HCT116 (cell line): ENCODE measurements around the gene SEMA3C. TPM values are rescaled to one million over a fixed set of nuclear protein-coding genes. Genes with fewer than 3 reads are reported as not detected.

Experiments used
- ATAC-seq: fragments of 200-7000 bp; cut with Tn5 transposase; 2 replicates; pipeline ENCODE4 v1.9.1; 2020; ENCODE audit warnings: mild to moderate bottlenecking, moderate library complexity
- BruUV-seq: library from RNA; stranded (reverse); fragments of 400-500 nt; replicated peaks from 2 replicates; lab custom pipeline; 2021; lab: Mats Ljungman, UMichigan
- CTCF ChIA-PET: fragments of 300-600 bp; sonication (Branson Sonifier 250); formaldehyde crosslinking; loops from one replicate; lab custom pipeline; 2021; ENCODE audit warnings: antibody characterized with exemption; lab: Charles Lee
- POLR2A ChIA-PET: fragments of 300-600, 350-600 bp; sonication (Branson Sonifier 250); formaldehyde crosslinking; loops from one replicate; lab custom pipeline; 2021; ENCODE audit warnings: antibody characterized with exemption; lab: Charles Lee
- RAD21 ChIA-PET, 2 experiments: fragments of 300-600 bp; sonication (Branson Sonifier 250); formaldehyde crosslinking; loops; one replicate each; lab custom pipeline; 2023; ENCODE audit warnings: low total read pairs in 2 of 2; ENCODE audit not compliant: uncharacterized antibody in 2 of 2, unreplicated experiment in 2 of 2, low non-redundant PET in 1 of 2; lab: Charles Lee
- DNase-seq: peaks from one replicate; pipeline ENCODE4 v3.0.0-alpha.2; 2010; ENCODE audit warnings: low read depth, low spot score
- H2AFZ ChIP-seq: fragments of 200-600 bp; shearing (Covaris generic), sonication (generic); 2 replicates; pipeline ENCODE4 v1.6.1; 2017; ENCODE audit warnings: low read depth, mixed run types, mixed read lengths, antibody characterized with exemption, low read length; ENCODE audit not compliant: poor library complexity, severe bottlenecking
- H3K27ac ChIP-seq: 2 replicates; pipeline ENCODE4 v1.5.1; 2012; ENCODE audit warnings: low read depth, low read length
- H3K27me3 ChIP-seq: fragments of 200-600 bp; sonication (generic); 2 replicates; pipeline ENCODE4 v1.6.1; 2016; ENCODE audit warnings: mixed run types, low read length, mixed read lengths; ENCODE audit not compliant: insufficient read depth
- H3K36me3 ChIP-seq, 2 experiments: fragments of 200-500 bp in 1 of 2; fragments of 200-600 bp in 1 of 2; sonication (Bioruptor generic) in 1 of 2; sonication (generic) in 1 of 2; 2 replicates each; pipeline versions ENCODE4 v1.5.1 to v1.6.1; 2014 to 2016; ENCODE audit warnings: low read length in 2 of 2, inconsistent platforms in 1 of 2, mixed read lengths in 1 of 2, mixed run types in 1 of 2; ENCODE audit not compliant: insufficient read depth in 2 of 2, control insufficient read depth in 1 of 2
- H3K4me1 ChIP-seq, 2 experiments: fragments of 200-600 bp in 1 of 2; sonication (generic) in 1 of 2; 2 replicates each; pipeline versions ENCODE4 v1.5.1 to v1.6.1; 2012 to 2017; ENCODE audit warnings: low read length in 2 of 2, inconsistent platforms in 1 of 2, mild to moderate bottlenecking in 1 of 2, mixed read lengths in 1 of 2, mixed run types in 1 of 2, moderate library complexity in 1 of 2; ENCODE audit not compliant: insufficient read depth in 2 of 2, control insufficient read depth in 1 of 2
- H3K4me2 ChIP-seq: fragments of 200-600 bp; sonication (generic); 2 replicates; pipeline ENCODE4 v1.6.1; 2017; ENCODE audit warnings: mixed run types, low read length, mixed read lengths
- H3K4me3 ChIP-seq, 2 experiments: fragments of 200-600 bp in 1 of 2; sonication (generic) in 1 of 2; replicated peaks in 1 of 2; 2 replicates each; pipeline ENCODE4 v1.5.1; 2011 to 2016; ENCODE audit warnings: low read length in 2 of 2, control low read depth in 1 of 2, low read depth in 1 of 2, mild to moderate bottlenecking in 1 of 2, mixed read lengths in 1 of 2, mixed run types in 1 of 2
- H3K79me2 ChIP-seq: fragments of 200-600 bp; sonication (generic); 2 replicates; pipeline ENCODE4 v1.6.1; 2017; ENCODE audit warnings: mild to moderate bottlenecking, mixed run types, low read length, moderate library complexity, mixed read lengths; ENCODE audit not compliant: insufficient read depth
- H3K9ac ChIP-seq: fragments of 200-600 bp; sonication (generic); 2 replicates; pipeline ENCODE4 v1.6.1; 2016; ENCODE audit warnings: low read length, mixed read lengths
- H3K9me2 ChIP-seq: fragments of 200-600 bp; sonication (generic), shearing (Covaris generic); 2 replicates; pipeline ENCODE4 v1.6.1; 2017; ENCODE audit warnings: mixed run types, mild to moderate bottlenecking, moderate library complexity; ENCODE audit not compliant: insufficient read depth
- H3K9me3 ChIP-seq, 2 experiments: fragments of 200-500 bp in 1 of 2; fragments of 200-600 bp in 1 of 2; sonication (Bioruptor generic) in 1 of 2; sonication (generic) in 1 of 2; 2 replicates each; pipeline ENCODE4 v1.6.1; 2014 to 2017; ENCODE audit warnings: low read length in 2 of 2, mixed read lengths in 2 of 2, inconsistent platforms in 1 of 2, low read depth in 1 of 2, mild to moderate bottlenecking in 1 of 2, mixed run types in 1 of 2, moderate library complexity in 1 of 2; ENCODE audit not compliant: control insufficient read depth in 1 of 2, insufficient read depth in 1 of 2
- H4K20me1 ChIP-seq: fragments of 200-600 bp; sonication (generic), shearing (Covaris generic); 2 replicates; pipeline ENCODE4 v1.6.1; 2017; ENCODE audit warnings: mixed run types, mild to moderate bottlenecking, moderate library complexity; ENCODE audit not compliant: insufficient read depth
- CBX3 ChIP-seq: IDR thresholded peaks from 2 replicates; pipeline ENCODE4 v1.6.1; 2012; ENCODE audit warnings: low read depth
- CEBPB ChIP-seq: IDR thresholded peaks from 2 replicates; pipeline ENCODE4 v1.6.1; 2012; ENCODE audit warnings: low read depth
- EGR1 ChIP-seq: IDR thresholded peaks from 2 replicates; pipeline ENCODE4 v1.6.1; 2012; ENCODE audit warnings: low read depth
- ELF1 ChIP-seq: IDR thresholded peaks from 2 replicates; pipeline ENCODE4 v1.6.1; 2012; ENCODE audit warnings: low read depth, borderline replicate concordance
- EZH2 ChIP-seq: fragments of 200-600 bp; sonication (generic); IDR thresholded peaks from 2 replicates; pipeline ENCODE4 v1.6.1; 2017; ENCODE audit warnings: antibody characterized with exemption, mixed run types
- EZH2phosphoT487 ChIP-seq: fragments of 200-600 bp; IDR thresholded peaks from 2 replicates; pipeline ENCODE4 v1.6.1; 2018; ENCODE audit warnings: antibody characterized with exemption, borderline replicate concordance
- MAX ChIP-seq: IDR thresholded peaks from 2 replicates; pipeline ENCODE4 v1.6.1; 2012
- POLR2A ChIP-seq: IDR thresholded peaks from 2 replicates; pipeline ENCODE4 v1.7.0; 2011; ENCODE audit warnings: borderline replicate concordance; ENCODE audit not compliant: insufficient read depth, insufficient read length; ENCODE audit errors: extremely low read depth
- SRF ChIP-seq: IDR thresholded peaks from 2 replicates; pipeline ENCODE4 v1.6.1; 2012; ENCODE audit warnings: low read depth
- TCF7L2 ChIP-seq: IDR thresholded peaks from 2 replicates; pipeline ENCODE4 v1.7.0; 2011; ENCODE audit warnings: borderline replicate concordance, inconsistent platforms; ENCODE audit not compliant: insufficient read depth, insufficient read length; ENCODE audit errors: extremely low read depth
- intact Hi-C: fragments of 100-400 bp; cut with micrococcal nuclease; formaldehyde crosslinking; loops from 2 replicates; pipeline ENCODE4 v1.10.0; 2022
- total RNA-seq: library from RNA; stranded (reverse); gene quantifications from one replicate; pipeline ENCODE4 v1.2.1, GENCODE V29; 2021; ENCODE audit not compliant: unreplicated experiment
- TF ChIP-seq, protein P1 (sequence below), 3 experiments: fragments of 200-600 bp in 1 of 3; sonication (generic) in 1 of 3; IDR thresholded peaks in 2 of 3; conservative IDR thresholded peaks in 1 of 3; 2 replicates each; pipeline ENCODE4 v1.5.1; 2012 to 2017; ENCODE audit warnings: low read depth in 2 of 3, low read length in 2 of 3, antibody characterized with exemption in 1 of 3, borderline replicate concordance in 1 of 3, control low read depth in 1 of 3, mild to moderate bottlenecking in 1 of 3, mixed read lengths in 1 of 3, mixed run types in 1 of 3, moderate library complexity in 1 of 3; ENCODE audit not compliant: insufficient read depth in 1 of 3

SEMA3C gene
- total RNA-seq, 1 experiment from 2014 or later = 25.3 TPM

- TF ChIP-seq SRF (no peak), TCF7L2 (no peak), EZH2phosphoT487 (no peak), MAX (no peak)
Measured at GRCh38 chr7:80896906-80897598, 21.8 kb downstream of the SEMA3C start (continued).

- H3K4me3 ChIP-seq = no peak overlapping the region
- no peak overlapping the region for H3K4me2 ChIP-seq
- intact Hi-C loops = no loop called here
- ChIA-PET RAD21 (no interaction called here), POLR2A (no interaction called here), CTCF (no interaction called here)
- no peaks in the 10 kb centered on the region for H3K36me3 ChIP-seq
- no TSS peak for BruUV-seq
- no peak overlapping the region for H3K9ac ChIP-seq
- H4K20me1 ChIP-seq = no peaks in the 10 kb centered on the region
- ATAC-seq (no peak), DNase-seq (no peak)
- H3K79me2 ChIP-seq = no peaks in the 10 kb centered on the region
- no peak overlapping the region for H3K27ac ChIP-seq
- H3K27me3 ChIP-seq = no peaks in the 10 kb centered on the region
- no peaks in the 10 kb centered on the region for H3K9me2 ChIP-seq
- H3K4me1 ChIP-seq = peaks cover 4 to 11% of the 10 kb centered on the region in 2 experiments; a peak in 2 of 4 replicates
- H2AFZ ChIP-seq = no peak overlapping the region
- no peaks in the 10 kb centered on the region for H3K9me3 ChIP-seq
- TF ChIP-seq CEBPB (no peak), EGR1 (no peak)
Measured at GRCh38 chr7:80895056-80895455, 23.8 kb downstream of the SEMA3C start.

GRCh38 chr7:80891259-80891544, 27.6 kb downstream of the SEMA3C start:
- H3K36me3 ChIP-seq = no peaks in the 10 kb centered on the region
- no peak overlapping the region for H3K4me2 ChIP-seq
- no peaks in the 10 kb centered on the region for H3K9me2 ChIP-seq
- H3K9me3 ChIP-seq = no peaks in the 10 kb centered on the region
- H3K4me1 ChIP-seq = peaks cover 5 to 9% of the 10 kb centered on the region in 2 experiments
- H3K79me2 ChIP-seq = no peaks in the 10 kb centered on the region; the same call in 1 of the 2 replicates
- no peaks in the 10 kb centered on the region for H3K27me3 ChIP-seq
- RAD21 ChIA-PET = no interaction called here
- no peak overlapping the region for H3K4me3 ChIP-seq
- DNase-seq (no peak), ATAC-seq (no peak)
- H2AFZ ChIP-seq = no peak overlapping the region
- intact Hi-C loops = no loop called here
- POLR2A ChIA-PET = no interaction called here
- no peak overlapping the region for H3K27ac ChIP-seq
- BruUV-seq = no TSS peak
- CTCF ChIA-PET = no interaction called here
- no peak for TF ChIP-seq EZH2
- no peak for TF ChIP-seq ELF1
- TF ChIP-seq, protein P1, sequence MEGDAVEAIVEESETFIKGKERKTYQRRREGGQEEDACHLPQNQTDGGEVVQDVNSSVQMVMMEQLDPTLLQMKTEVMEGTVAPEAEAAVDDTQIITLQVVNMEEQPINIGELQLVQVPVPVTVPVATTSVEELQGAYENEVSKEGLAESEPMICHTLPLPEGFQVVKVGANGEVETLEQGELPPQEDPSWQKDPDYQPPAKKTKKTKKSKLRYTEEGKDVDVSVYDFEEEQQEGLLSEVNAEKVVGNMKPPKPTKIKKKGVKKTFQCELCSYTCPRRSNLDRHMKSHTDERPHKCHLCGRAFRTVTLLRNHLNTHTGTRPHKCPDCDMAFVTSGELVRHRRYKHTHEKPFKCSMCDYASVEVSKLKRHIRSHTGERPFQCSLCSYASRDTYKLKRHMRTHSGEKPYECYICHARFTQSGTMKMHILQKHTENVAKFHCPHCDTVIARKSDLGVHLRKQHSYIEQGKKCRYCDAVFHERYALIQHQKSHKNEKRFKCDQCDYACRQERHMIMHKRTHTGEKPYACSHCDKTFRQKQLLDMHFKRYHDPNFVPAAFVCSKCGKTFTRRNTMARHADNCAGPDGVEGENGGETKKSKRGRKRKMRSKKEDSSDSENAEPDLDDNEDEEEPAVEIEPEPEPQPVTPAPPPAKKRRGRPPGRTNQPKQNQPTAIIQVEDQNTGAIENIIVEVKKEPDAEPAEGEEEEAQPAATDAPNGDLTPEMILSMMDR (IDR thresholded peaks at IDR 0.05 in 2 of 3, conservative IDR thresholded peaks at IDR 0.05 in 1 of 3; ENCODE audit: borderline replicate concordance in 1 of 3, insufficient read depth in 1 of 3, low read depth in 2 of 3, low read length in 2 of 3) = no peak
- no peak for TF ChIP-seq POLR2A
- TF ChIP-seq CEBPB = no peak
- no peak for TF ChIP-seq MAX
- no peak for TF ChIP-seq CBX3
- no peaks in the 10 kb centered on the region for H4K20me1 ChIP-seq
- H3K9ac ChIP-seq = no peak overlapping the region
